ENCODE data around the gene BCL6.

Gene BCL6

GRCh38 chr3:187743195-187744141 is 1.8 kb downstream of the BCL6 start:
- Histone ChIP-seq H3K36me3 (ENCODE audit: insufficient read depth, low read length) (no peaks in the 10 kb centered on the region), H3K4me3 (ENCODE audit: low read depth, low read length) (peak overlapping the region; percentile 96), H3K27ac (ENCODE audit: low read depth, low read length) (peak overlapping the region; percentile 97), H3K4me1 (ENCODE audit: control insufficient read depth, insufficient read depth, low read length, unreplicated experiment) (peaks cover 24% of the 10 kb centered on the region), H2AFZ (ENCODE audit: low read length, unreplicated experiment) (no peak overlapping the region), H3K27me3 (ENCODE audit: insufficient read depth, low read length) (no peaks in the 10 kb centered on the region), H3K79me2 (ENCODE audit: control insufficient read depth, insufficient read depth, low read length, unreplicated experiment) (peaks cover 53% of the 10 kb centered on the region)

- H3K79me2 ChIP-seq (ENCODE audit: control insufficient read depth, insufficient read depth, low read length, unreplicated experiment): peaks cover 62% of the 10 kb centered on the region
- peak overlapping the region; percentile 97 for H3K27ac ChIP-seq (ENCODE audit: low read depth, low read length)
- no peaks in the 10 kb centered on the region for H3K27me3 ChIP-seq (ENCODE audit: insufficient read depth, low read length)
- peaks cover 17% of the 10 kb centered on the region for H3K4me1 ChIP-seq (ENCODE audit: control insufficient read depth, insufficient read depth, low read length, unreplicated experiment)
- H2AFZ ChIP-seq (ENCODE audit: low read length, unreplicated experiment): no peak overlapping the region
- H3K36me3 ChIP-seq (ENCODE audit: insufficient read depth, low read length): no peaks in the 10 kb centered on the region
- peak overlapping the region; percentile 96 for H3K4me3 ChIP-seq (ENCODE audit: low read depth, low read length)
Observed at GRCh38 chr3:187742351-187743171, 2.7 kb downstream of the BCL6 start.

GRCh38 chr3:187741403-187742350 is 3.6 kb downstream of the BCL6 start:
- Histone ChIP-seq H3K27me3 (ENCODE audit: insufficient read depth, low read length) (no peaks in the 10 kb centered on the region), H3K36me3 (ENCODE audit: insufficient read depth, low read length) (no peaks in the 10 kb centered on the region), H3K27ac (ENCODE audit: low read depth, low read length) (peak overlapping the region; percentile 97), H3K4me3 (ENCODE audit: low read depth, low read length) (peak overlapping the region; percentile 96), H3K79me2 (ENCODE audit: control insufficient read depth, insufficient read depth, low read length, unreplicated experiment) (peaks cover 71% of the 10 kb centered on the region), H2AFZ (ENCODE audit: low read length, unreplicated experiment) (peak overlapping the region; percentile 27), H3K4me1 (ENCODE audit: control insufficient read depth, insufficient read depth, low read length, unreplicated experiment) (peaks cover 17% of the 10 kb centered on the region)

- no peaks in the 10 kb centered on the region for H3K27me3 ChIP-seq (ENCODE audit: insufficient read depth, low read length)
- H2AFZ ChIP-seq (ENCODE audit: low read length, unreplicated experiment): peak overlapping the region; percentile 87
- H3K27ac ChIP-seq (ENCODE audit: low read depth, low read length): peak overlapping the region; percentile 97
- no peaks in the 10 kb centered on the region for H3K36me3 ChIP-seq (ENCODE audit: insufficient read depth, low read length)
- H3K4me1 ChIP-seq (ENCODE audit: control insufficient read depth, insufficient read depth, low read length, unreplicated experiment): peaks cover 27% of the 10 kb centered on the region
- H3K79me2 ChIP-seq (ENCODE audit: control insufficient read depth, insufficient read depth, low read length, unreplicated experiment): peaks cover 81% of the 10 kb centered on the region
- peak overlapping the region; percentile 96 for H3K4me3 ChIP-seq (ENCODE audit: low read depth, low read length)
Observed at GRCh38 chr3:187740421-187741399, 4.6 kb downstream of the BCL6 start.

GRCh38 chr3:187739561-187740332 is 5.5 kb downstream of the BCL6 start:
- Histone ChIP-seq H3K4me3 (ENCODE audit: low read depth, low read length) (peak overlapping the region; percentile 96), H3K79me2 (ENCODE audit: control insufficient read depth, insufficient read depth, low read length, unreplicated experiment) (peaks cover 85% of the 10 kb centered on the region), H3K4me1 (ENCODE audit: control insufficient read depth, insufficient read depth, low read length, unreplicated experiment) (peaks cover 31% of the 10 kb centered on the region), H3K27ac (ENCODE audit: low read depth, low read length) (peak overlapping the region; percentile 97), H2AFZ (ENCODE audit: low read length, unreplicated experiment) (peak overlapping the region; percentile 87), H3K36me3 (ENCODE audit: insufficient read depth, low read length) (no peaks in the 10 kb centered on the region), H3K27me3 (ENCODE audit: insufficient read depth, low read length) (no peaks in the 10 kb centered on the region)

GRCh38 chr3:187739094-187739560 is 6.1 kb downstream of the BCL6 start:
- H2AFZ ChIP-seq (ENCODE audit: low read length, unreplicated experiment): no peak overlapping the region
- no peaks in the 10 kb centered on the region for H3K36me3 ChIP-seq (ENCODE audit: insufficient read depth, low read length)
- H3K27me3 ChIP-seq (ENCODE audit: insufficient read depth, low read length): no peaks in the 10 kb centered on the region
- peaks cover 83% of the 10 kb centered on the region for H3K79me2 ChIP-seq (ENCODE audit: control insufficient read depth, insufficient read depth, low read length, unreplicated experiment)
- peak overlapping the region; percentile 96 for H3K4me3 ChIP-seq (ENCODE audit: low read depth, low read length)
- H3K4me1 ChIP-seq (ENCODE audit: control insufficient read depth, insufficient read depth, low read length, unreplicated experiment): peaks cover 31% of the 10 kb centered on the region
- H3K27ac ChIP-seq (ENCODE audit: low read depth, low read length): peak overlapping the region; percentile 97

- Histone ChIP-seq H3K27ac (ENCODE audit: low read depth, low read length) (peak overlapping the region; percentile 97), H3K36me3 (ENCODE audit: insufficient read depth, low read length) (no peaks in the 10 kb centered on the region), H2AFZ (ENCODE audit: low read length, unreplicated experiment) (peak overlapping the region; percentile 83), H3K4me1 (ENCODE audit: control insufficient read depth, insufficient read depth, low read length, unreplicated experiment) (peaks cover 31% of the 10 kb centered on the region), H3K79me2 (ENCODE audit: control insufficient read depth, insufficient read depth, low read length, unreplicated experiment) (peaks cover 76% of the 10 kb centered on the region), H3K4me3 (ENCODE audit: low read depth, low read length) (peak overlapping the region; percentile 96), H3K27me3 (ENCODE audit: insufficient read depth, low read length) (no peaks in the 10 kb centered on the region)
Observed at GRCh38 chr3:187738331-187739093, 6.8 kb downstream of the BCL6 start.

- Histone ChIP-seq H3K4me1 (ENCODE audit: control insufficient read depth, insufficient read depth, low read length, unreplicated experiment) (peaks cover 31% of the 10 kb centered on the region), H3K27me3 (ENCODE audit: insufficient read depth, low read length) (no peaks in the 10 kb centered on the region), H3K27ac (ENCODE audit: low read depth, low read length) (peak overlapping the region; percentile 97), H2AFZ (ENCODE audit: low read length, unreplicated experiment) (peak overlapping the region; percentile 16), H3K79me2 (ENCODE audit: control insufficient read depth, insufficient read depth, low read length, unreplicated experiment) (peaks cover 71% of the 10 kb centered on the region), H3K36me3 (ENCODE audit: insufficient read depth, low read length) (no peaks in the 10 kb centered on the region), H3K4me3 (ENCODE audit: low read depth, low read length) (peak overlapping the region; percentile 96)
Observed at GRCh38 chr3:187738071-187738330, 7.3 kb downstream of the BCL6 start.

Data from ACC112 (cell line).